Endothelial cell of umbilical vein (primary cell): Measurements from ENCODE around the gene ASXL2. TPM values are rescaled to one million over a fixed set of nuclear protein-coding genes. Genes with fewer than 3 reads are reported as not detected.

Experiments used
- BruUV-seq: library from RNA; stranded (reverse); fragments of 400-500 nt; replicated peaks from 2 replicates; lab custom pipeline; 2021; lab: Mats Ljungman, UMichigan
- CTCF ChIA-PET: fragments of 300-600, 350-600 bp; sonication (Branson Sonifier 250); formaldehyde crosslinking; loops from one replicate; lab custom pipeline; 2021; ENCODE audit warnings: antibody characterized with exemption, inconsistent platforms; lab: Charles Lee
- POLR2A ChIA-PET: fragments of 300-600, 350-600 bp; sonication (Branson Sonifier 250); formaldehyde crosslinking; loops from one replicate; lab custom pipeline; 2021; ENCODE audit warnings: antibody characterized with exemption, inconsistent platforms; lab: Charles Lee
- DNase-seq: peaks from one replicate; pipeline ENCODE4 v3.0.0-alpha.2; 2011; ENCODE audit warnings: low read depth, low spot score
- FAIRE-seq: peaks from 2 replicates; lab custom pipeline; 2011; peaks lifted over from hg19 to GRCh38; lab: Jason Lieb, UNC
- H2AFZ ChIP-seq: 2 replicates; pipeline ENCODE4 v1.6.0; 2012; ENCODE audit warnings: low read depth, low read length, control low read depth, inconsistent platforms
- H3K27ac ChIP-seq: 2 replicates; pipeline ENCODE4 v1.5.1; 2011; ENCODE audit warnings: low read depth, mild to moderate bottlenecking, control low read depth, low read length, moderate library complexity; ENCODE audit not compliant: insufficient read depth
- H3K27me3 ChIP-seq, 2 experiments: 2 replicates each; pipeline versions ENCODE4 v1.6.0 to v1.6.1; 2011; ENCODE audit warnings: low read length in 2 of 2, mixed read lengths in 1 of 2; ENCODE audit not compliant: control insufficient read depth in 2 of 2, insufficient read depth in 2 of 2
- H3K36me3 ChIP-seq, 2 experiments: 2 replicates in 1 of 2; 3 replicates in 1 of 2; pipeline ENCODE4 v1.5.1; 2011; ENCODE audit warnings: low read length in 2 of 2, mild to moderate bottlenecking in 1 of 2, moderate library complexity in 1 of 2; ENCODE audit not compliant: control insufficient read depth in 2 of 2, insufficient read depth in 2 of 2; ENCODE audit errors: extremely low read depth in 1 of 2
- H3K4me1 ChIP-seq: 3 replicates; pipeline ENCODE4 v1.5.1; 2011; ENCODE audit warnings: mild to moderate bottlenecking, low read length; ENCODE audit not compliant: control insufficient read depth, insufficient read depth; ENCODE audit errors: extremely low read depth
- H3K4me2 ChIP-seq: 2 replicates; pipeline ENCODE4 v1.6.1; 2011; ENCODE audit warnings: low read length, control low read depth, mixed read lengths; ENCODE audit not compliant: insufficient read depth
- H3K4me3 ChIP-seq, 3 experiments: fragments of 200-600 bp in 1 of 3; sonication (generic), shearing (Covaris generic) in 1 of 3; replicated peaks in 1 of 3; 2 replicates each; pipeline ENCODE4 v1.5.1; 2011 to 2016; ENCODE audit warnings: control low read depth in 3 of 3, low read length in 3 of 3, mild to moderate bottlenecking in 2 of 3, inconsistent platforms in 1 of 3, low read depth in 1 of 3, moderate library complexity in 1 of 3; ENCODE audit not compliant: insufficient read depth in 1 of 3
- H3K79me2 ChIP-seq: 2 replicates; pipeline ENCODE4 v1.6.0; 2012; ENCODE audit warnings: low read length, inconsistent platforms; ENCODE audit not compliant: control insufficient read depth, insufficient read depth
- H3K9ac ChIP-seq: replicated peaks from 2 replicates; pipeline ENCODE3; 2011; ENCODE audit warnings: low read length, control low read depth; ENCODE audit not compliant: insufficient read depth; ENCODE audit errors: extremely low read depth
- H3K9me1 ChIP-seq: replicated peaks from 3 replicates; pipeline ENCODE4 v1.6.0; 2011; ENCODE audit warnings: mild to moderate bottlenecking, low read length; ENCODE audit not compliant: control insufficient read depth, insufficient read depth; ENCODE audit errors: extremely low read depth
- H3K9me3 ChIP-seq: replicated peaks from 2 replicates; pipeline ENCODE4 v1.5.1; 2012; ENCODE audit warnings: low read length, inconsistent platforms; ENCODE audit not compliant: control insufficient read depth, insufficient read depth
- H4K20me1 ChIP-seq: replicated peaks from 2 replicates; pipeline ENCODE3; 2011; ENCODE audit warnings: mild to moderate bottlenecking, low read length; ENCODE audit not compliant: control insufficient read depth, insufficient read depth; ENCODE audit errors: extremely low read depth
- CTCF ChIP-seq, 2 donors: IDR thresholded peaks; 1 replicate in 1 of 2; 2 replicates in 1 of 2; pipeline ENCODE4 v1.5.1; 2011; ENCODE audit warnings: low read length in 2 of 2, mild to moderate bottlenecking in 2 of 2, moderate library complexity in 2 of 2, control low read depth in 1 of 2, inconsistent platforms in 1 of 2, low read depth in 1 of 2; ENCODE audit not compliant: insufficient read depth in 1 of 2; ENCODE audit errors: extremely low read depth in 1 of 2
- EZH2 ChIP-seq: IDR thresholded peaks from 2 replicates; pipeline ENCODE4 v1.6.1; 2012; ENCODE audit warnings: borderline replicate concordance, low read depth, mild to moderate bottlenecking, moderate library complexity, low read length, inconsistent platforms; ENCODE audit not compliant: severe bottlenecking
- FOS ChIP-seq: IDR thresholded peaks from 2 replicates; pipeline ENCODE4 v1.6.1; 2011; ENCODE audit warnings: mild to moderate bottlenecking, low read length, moderate library complexity, borderline replicate concordance; ENCODE audit not compliant: insufficient read depth
- GATA2 ChIP-seq: IDR thresholded peaks from 2 replicates; pipeline ENCODE4 v1.7.0; 2011; ENCODE audit warnings: low read depth, mild to moderate bottlenecking, moderate library complexity, mixed read lengths, low read length; ENCODE audit not compliant: insufficient read length, insufficient read depth
- JUN ChIP-seq: IDR thresholded peaks from 2 replicates; pipeline ENCODE4 v1.6.1; 2011; ENCODE audit warnings: borderline replicate concordance, low read depth; ENCODE audit not compliant: insufficient read length, insufficient read depth
- MAX ChIP-seq: IDR thresholded peaks from 2 replicates; pipeline ENCODE4 v1.6.1; 2011; ENCODE audit not compliant: insufficient read depth, insufficient read length
- MYC ChIP-seq: IDR thresholded peaks from one replicate; pipeline ENCODE4 v1.6.1; 2011; ENCODE audit warnings: mild to moderate bottlenecking, low read depth, low read length
- POLR2A ChIP-seq: IDR thresholded peaks from 2 replicates; pipeline ENCODE4 v1.6.1; 2012; ENCODE audit warnings: low read depth, mild to moderate bottlenecking, control low read depth, low read length
- POLR2AphosphoS5 ChIP-seq: IDR thresholded peaks from 2 replicates; pipeline ENCODE4 v1.6.1; 2012; ENCODE audit warnings: low read depth, mild to moderate bottlenecking, control low read depth, low read length, moderate library complexity; ENCODE audit not compliant: insufficient read depth
- dilution Hi-C: fragments of 300-500 bp; cut with MboI; formaldehyde crosslinking; loops from one replicate; pipeline ENCODE4 v1.15.0; 2019; ENCODE audit warnings: low sequenced_read_pairs; ENCODE audit not compliant: extremely low pct_ligation_motif_present
- intact Hi-C: fragments of 100-400 bp; cut with micrococcal nuclease; formaldehyde crosslinking; loops from one replicate; pipeline ENCODE4 v1.10.0; 2022
- polyA plus RNA-seq, 4 experiments: library from polyadenylated mRNA; depleted of rRNA in 3 of 4; stranded (reverse) in 3 of 4; unstranded in 1 of 4; fragments of >200 nt; gene quantifications; 2 replicates each; pipeline versions ENCODE4 v1.2.1 to v1.2.3, GENCODE V29; 2011 to 2012; ENCODE audit warnings: missing spikeins in 1 of 4
- total RNA-seq: library from RNA; stranded (reverse); gene quantifications from 2 replicates; pipeline ENCODE4 v1.2.3, GENCODE V29; 2021

Gene ASXL2
- total and polyA plus RNA-seq, 2 donors (not counting 3 experiments of a cell fraction or from before 2014, with no cell fraction given), result 6.1 to 33.8 TPM

GRCh38 chr2:25894135-25894830 lies 16.0 kb upstream of the ASXL2 start:
- peak; percentile 79 for DNase-seq
- intact Hi-C loops (no loop called here), dilution Hi-C loops (no loop called here)
- H3K36me3 ChIP-seq, result no peaks in the 10 kb centered on the region
- no peaks in the 10 kb centered on the region for H3K9me1 ChIP-seq
- BruUV-seq, result no TSS peak
- no peaks in the 10 kb centered on the region for H3K79me2 ChIP-seq
- H3K4me2 ChIP-seq, result no peak overlapping the region
- FAIRE-seq, result peak; percentile 92
- H3K27ac ChIP-seq, result no peak overlapping the region
- H3K4me1 ChIP-seq, result no peaks in the 10 kb centered on the region
- TF ChIP-seq POLR2A, result no peak
- TF ChIP-seq CTCF (IDR thresholded peaks at IDR 0.05; ENCODE audit: extremely low read depth in 1 of 2, insufficient read depth in 1 of 2, low read depth in 1 of 2, low read length in 2 of 2), result no peak
- TF ChIP-seq MAX, result no peak
- TF ChIP-seq FOS, result no peak
- no peak for TF ChIP-seq POLR2AphosphoS5
- TF ChIP-seq JUN, result no peak
- TF ChIP-seq MYC, result no peak
- TF ChIP-seq GATA2, result no peak
- TF ChIP-seq EZH2, result no peak
- CTCF ChIA-PET, result interaction anchor here (1.0 to 1.2 kb wide), 3 partner anchors 11 to 42 kb away, joined by 3 to 6 read pairs (median 3); partner anchors contain the start of gene ASXL2
- H3K9me3 ChIP-seq, result no peaks in the 10 kb centered on the region
- no peak overlapping the region for H2AFZ ChIP-seq
- POLR2A ChIA-PET, result interaction anchor here (0.7 kb wide), 1 partner anchor 486 kb away, joined by 7 read pairs; no protein-coding TSS in a partner anchor
- H3K9ac ChIP-seq, result no peak overlapping the region
- H3K27me3 ChIP-seq, result peaks cover 2% of the 10 kb centered on the region in 2 experiments
- no peaks in the 10 kb centered on the region for H4K20me1 ChIP-seq
- no peak overlapping the region for H3K4me3 ChIP-seq
